ENCODE results near the gene SYMPK.

Gene SYMPK

GRCh38 chr19:45771311-45771933 is 91.5 kb downstream of the SYMPK start:
- H2BK5ac ChIP-seq (ENCODE audit: low read length), result peak overlapping the region; percentile 82
- H2AK5ac ChIP-seq (ENCODE audit: low read depth, low read length), result peak overlapping the region; percentile 96
- peak overlapping the region; percentile 79 for H4K91ac ChIP-seq (ENCODE audit: low read depth, low read length, poor library complexity)
- peaks cover 15 to 42% of the 10 kb centered on the region in 2 donors for H3K36me3 ChIP-seq (replicated peaks in 1 of 2; ENCODE audit: control insufficient read depth in 2 of 2, insufficient read depth in 2 of 2, low read length in 2 of 2)
- H4K8ac ChIP-seq (ENCODE audit: low read depth, low read length), result no peak overlapping the region
- H3K9ac ChIP-seq (ENCODE audit: low read depth, low read length, poor library complexity), result peak overlapping the region; percentile 91
- H3K4me3 ChIP-seq (ENCODE audit: low read length in 2 of 2), result peak overlapping the region in 1 of 2 donors; percentile 77
- peaks cover 9 to 11% of the 10 kb centered on the region in 2 donors for H3K4me1 ChIP-seq (ENCODE audit: control insufficient read depth in 2 of 2, insufficient read depth in 1 of 2, low read depth in 1 of 2, low read length in 2 of 2)
- H3K14ac ChIP-seq (ENCODE audit: low read length), result no peak overlapping the region
- peak overlapping the region; percentile 80 for H3K23ac ChIP-seq (ENCODE audit: low read depth, low read length, poor library complexity)
- no peaks in the 10 kb centered on the region for H3K27me3 ChIP-seq (ENCODE audit: control insufficient read depth in 3 of 3, insufficient read depth in 3 of 3, low read depth in 1 of 3, low read length in 3 of 3)
- H2AFZ ChIP-seq (ENCODE audit: low read length), result no peak overlapping the region
- DNase-seq (ENCODE audit: low spot score), result no peak
- H2BK12ac ChIP-seq (ENCODE audit: low read length), result no peak overlapping the region
- peak overlapping the region; percentile 94 for H3K4me2 ChIP-seq (ENCODE audit: insufficient read depth, low read length, poor library complexity, severe bottlenecking)
- peak overlapping the region; percentile 94 for H3K18ac ChIP-seq (ENCODE audit: low read length)
- peaks cover 9% of the 10 kb centered on the region for H3K79me1 ChIP-seq (ENCODE audit: low read depth, low read length)
- H2BK120ac ChIP-seq (ENCODE audit: low read depth, low read length), result no peak overlapping the region
- WGBS, 2 donors (ENCODE audit: extremely low coverage in 2 of 2, insufficient read length in 2 of 2, insufficient replicate concordance in 1 of 2), result no CpG with 5 or more reads among the region's 46 CpGs
- H3K9me3 ChIP-seq (replicated peaks in 1 of 2; ENCODE audit: control insufficient read depth in 2 of 2, insufficient read depth in 1 of 2, low read depth in 1 of 2, low read length in 2 of 2), result no peaks in the 10 kb centered on the region
- H3K4ac ChIP-seq (ENCODE audit: low read length), result peak overlapping the region; percentile 37
- H2BK15ac ChIP-seq (ENCODE audit: low read length), result peak overlapping the region; percentile 85
- peak overlapping the region; percentile 74 for H3K27ac ChIP-seq (replicated peaks; ENCODE audit: low read length)

- no peaks in the 10 kb centered on the region for H3K9me3 ChIP-seq (replicated peaks in 1 of 2; ENCODE audit: control insufficient read depth in 2 of 2, insufficient read depth in 1 of 2, low read depth in 1 of 2, low read length in 2 of 2)
- peak overlapping the region; percentile 48 to 86 for H3K4me3 ChIP-seq (ENCODE audit: low read length in 2 of 2)
- peak overlapping the region; percentile 82 for H3K14ac ChIP-seq (ENCODE audit: low read length)
- H2AK5ac ChIP-seq (ENCODE audit: low read depth, low read length), result peak overlapping the region; percentile 96
- peaks cover 15 to 49% of the 10 kb centered on the region in 2 donors for H3K36me3 ChIP-seq (replicated peaks in 1 of 2; ENCODE audit: control insufficient read depth in 2 of 2, insufficient read depth in 2 of 2, low read length in 2 of 2)
- peak overlapping the region; percentile 98 for H3K27ac ChIP-seq (replicated peaks; ENCODE audit: low read length)
- H3K79me1 ChIP-seq (ENCODE audit: low read depth, low read length), result peaks cover 15% of the 10 kb centered on the region
- H4K8ac ChIP-seq (ENCODE audit: low read depth, low read length), result no peak overlapping the region
- H2BK120ac ChIP-seq (ENCODE audit: low read depth, low read length), result peak overlapping the region; percentile 91
- H3K4me2 ChIP-seq (ENCODE audit: insufficient read depth, low read length, poor library complexity, severe bottlenecking), result peak overlapping the region; percentile 94
- H2AFZ ChIP-seq (ENCODE audit: low read length), result peak overlapping the region; percentile 91
- peak overlapping the region; percentile 100 for H3K23ac ChIP-seq (ENCODE audit: low read depth, low read length, poor library complexity)
- DNase-seq (ENCODE audit: low spot score), result peak; percentile 98
- peak overlapping the region; percentile 85 for H2BK15ac ChIP-seq (ENCODE audit: low read length)
- H3K4ac ChIP-seq (ENCODE audit: low read length), result peak overlapping the region; percentile 37
- no peaks in the 10 kb centered on the region for H3K27me3 ChIP-seq (ENCODE audit: control insufficient read depth in 3 of 3, insufficient read depth in 3 of 3, low read depth in 1 of 3, low read length in 3 of 3)
- peak overlapping the region; percentile 97 for H2BK5ac ChIP-seq (ENCODE audit: low read length)
- H3K9ac ChIP-seq (ENCODE audit: low read depth, low read length, poor library complexity), result peak overlapping the region; percentile 91
- no CpG with 5 or more reads among the region's 79 CpGs for WGBS, 2 donors (ENCODE audit: extremely low coverage in 2 of 2, insufficient read length in 2 of 2, insufficient replicate concordance in 1 of 2)
- no peak overlapping the region for H4K91ac ChIP-seq (ENCODE audit: low read depth, low read length, poor library complexity)
- peak overlapping the region; percentile 100 for H3K18ac ChIP-seq (ENCODE audit: low read length)
- H3K4me1 ChIP-seq (ENCODE audit: control insufficient read depth in 2 of 2, insufficient read depth in 1 of 2, low read depth in 1 of 2, low read length in 2 of 2), result peaks cover 12% of the 10 kb centered on the region in 2 donors
- H2BK12ac ChIP-seq (ENCODE audit: low read length), result no peak overlapping the region
These were observed 92.5 kb downstream of the SYMPK start for GRCh38 chr19:45770192-45771101.

- Histone ChIP-seq H3K27me3 (ENCODE audit: control insufficient read depth in 3 of 3, insufficient read depth in 3 of 3, low read depth in 1 of 3, low read length in 3 of 3) (no peaks in the 10 kb centered on the region), H3K4me1 (ENCODE audit: control insufficient read depth in 2 of 2, insufficient read depth in 1 of 2, low read depth in 1 of 2, low read length in 2 of 2) (peaks cover 18% of the 10 kb centered on the region in 2 donors), H3K4me3 (ENCODE audit: low read length in 2 of 2) (peak overlapping the region; percentile 48 to 86), H2BK120ac (ENCODE audit: low read depth, low read length) (peak overlapping the region; percentile 10), H2AK5ac (ENCODE audit: low read depth, low read length) (peak overlapping the region; percentile 94), H2AFZ (ENCODE audit: low read length) (peak overlapping the region; percentile 91), H3K23ac (ENCODE audit: low read depth, low read length, poor library complexity) (peak overlapping the region; percentile 100), H2BK15ac (ENCODE audit: low read length) (peak overlapping the region; percentile 40), H3K79me1 (ENCODE audit: low read depth, low read length) (peaks cover 19% of the 10 kb centered on the region), H4K91ac (ENCODE audit: low read depth, low read length, poor library complexity) (no peak overlapping the region), H3K27ac (replicated peaks; ENCODE audit: low read length) (peak overlapping the region; percentile 98), H2BK5ac (ENCODE audit: low read length) (peak overlapping the region; percentile 97), H3K18ac (ENCODE audit: low read length) (peak overlapping the region; percentile 98), H3K9ac (ENCODE audit: low read depth, low read length, poor library complexity) (peak overlapping the region; percentile 89), H2BK12ac (ENCODE audit: low read length) (no peak overlapping the region), H3K4me2 (ENCODE audit: insufficient read depth, low read length, poor library complexity, severe bottlenecking) (peak overlapping the region; percentile 89), H3K9me3 (replicated peaks in 1 of 2; ENCODE audit: control insufficient read depth in 2 of 2, insufficient read depth in 1 of 2, low read depth in 1 of 2, low read length in 2 of 2) (no peaks in the 10 kb centered on the region), H3K4ac (ENCODE audit: low read length) (peak overlapping the region; percentile 19), H3K36me3 (replicated peaks in 1 of 2; ENCODE audit: control insufficient read depth in 2 of 2, insufficient read depth in 2 of 2, low read length in 2 of 2) (peaks cover 15 to 49% of the 10 kb centered on the region in 2 donors), H4K8ac (ENCODE audit: low read depth, low read length) (no peak overlapping the region), H3K14ac (ENCODE audit: low read length) (no peak overlapping the region)
- no peak for DNase-seq (ENCODE audit: low spot score)
- no CpG with 5 or more reads among the region's 28 CpGs for WGBS, 2 donors (ENCODE audit: extremely low coverage in 2 of 2, insufficient read length in 2 of 2, insufficient replicate concordance in 1 of 2)
These were observed 93.1 kb downstream of the SYMPK start for GRCh38 chr19:45769821-45770191.
